GM21717 (cell line): ENCODE measurements around the gene BARHL2.

ENCODE experiments used
- ATAC-seq: cut with Tn5 transposase; IDR thresholded peaks from one replicate; pipeline ENCODE4 v1.9.1; 2021; ENCODE audit warnings: mild to moderate bottlenecking, moderate library complexity; ENCODE audit not compliant: unreplicated experiment

BARHL2 gene

GRCh38 chr1:90724926-90725656, 8.0 kb upstream of the BARHL2 start:
- ATAC-seq: no peak

- ATAC-seq: no peak
Observed at GRCh38 chr1:90724361-90724760, 7.3 kb upstream of the BARHL2 start.

- no peak for ATAC-seq
Observed at GRCh38 chr1:90723590-90724108, 6.5 kb upstream of the BARHL2 start.

GRCh38 chr1:90722874-90723589, 5.9 kb upstream of the BARHL2 start:
- ATAC-seq: no peak

- no peak for ATAC-seq
Observed at GRCh38 chr1:90721210-90722194, 4.4 kb upstream of the BARHL2 start.

GRCh38 chr1:90720145-90720636, 3.1 kb upstream of the BARHL2 start:
- no peak for ATAC-seq

GRCh38 chr1:90719330-90720144, 2.4 kb upstream of the BARHL2 start:
- no peak for ATAC-seq

GRCh38 chr1:90718411-90719329, 1.6 kb upstream of the BARHL2 start:
- ATAC-seq: no peak

- no peak for ATAC-seq
Observed at GRCh38 chr1:90717665-90718410, 736 bp upstream of the BARHL2 start.

GRCh38 chr1:90717356-90717664, 208 bp upstream of the BARHL2 start:
- no peak for ATAC-seq

- no peak for ATAC-seq
Observed at GRCh38 chr1:90716243-90716551, 905 bp downstream of the BARHL2 start.

- no peak for ATAC-seq
Observed at GRCh38 chr1:90715309-90715708, 1.8 kb downstream of the BARHL2 start.

GRCh38 chr1:90714521-90714951, 2.6 kb downstream of the BARHL2 start:
- no peak for ATAC-seq

GRCh38 chr1:90713741-90714509, 3.2 kb downstream of the BARHL2 start:
- no peak for ATAC-seq

GRCh38 chr1:90712915-90713730, 4.0 kb downstream of the BARHL2 start:
- ATAC-seq: no peak

- no peak for ATAC-seq
Observed at GRCh38 chr1:90712153-90712856, 4.8 kb downstream of the BARHL2 start.
